Thyroid gland (tissue), 4 donors: Measurements from ENCODE around the gene KRT14. TPM values are rescaled to one million over a fixed set of nuclear protein-coding genes. Genes with fewer than 3 reads are reported as not detected.
A peak's percentile ranks its signal among the peaks of the same experiment; 100 is the strongest.

Experiments used
- DNase-seq, 2 donors: peaks; one replicate each; pipeline ENCODE4 v3.0.0-alpha.2; 2019
- H3K27ac ChIP-seq, 3 donors: fragments of 200-600 bp; sonication (generic); 1 replicate in 2 of 3; 2 replicates in 1 of 3; pipeline ENCODE4 v1.5.1; 2016 to 2019; ENCODE audit warnings: mild to moderate bottlenecking in 1 of 3, moderate library complexity in 1 of 3
- H3K27me3 ChIP-seq: fragments of 200-600 bp; sonication (generic); one replicate; pipeline ENCODE4 v1.5.1; 2019
- H3K36me3 ChIP-seq, 2 donors: fragments of 200-600 bp; sonication (generic); one replicate each; pipeline ENCODE4 v1.5.1; 2016 to 2019
- H3K4me1 ChIP-seq, 2 donors: fragments of 200-600 bp; sonication (generic); one replicate each; pipeline ENCODE4 v1.5.1; 2017 to 2019
- H3K4me3 ChIP-seq, 3 donors: fragments of 200-600 bp; sonication (generic); replicated peaks in 1 of 3; 1 replicate in 2 of 3; 2 replicates in 1 of 3; pipeline ENCODE4 v1.5.1; 2016; ENCODE audit warnings: mild to moderate bottlenecking in 1 of 3
- H3K9me3 ChIP-seq: fragments of 200-600 bp; sonication (generic); one replicate; pipeline ENCODE4 v1.5.1; 2017
- CTCF ChIP-seq, 6 experiments: fragments of 200-600 bp in 3 of 6; fragments of 450-650 bp in 3 of 6; sonication (generic) in 3 of 6; IDR thresholded peaks; one replicate each; pipeline ENCODE4 v1.5.1; 2016 to 2019; ENCODE audit warnings: antibody characterized with exemption in 6 of 6, mild to moderate bottlenecking in 2 of 6, inconsistent platforms in 1 of 6, moderate library complexity in 1 of 6
- POLR2A ChIP-seq, 2 donors: fragments of 450-650 bp; IDR thresholded peaks; one replicate each; pipeline ENCODE4 v1.6.1; 2017; ENCODE audit warnings: antibody characterized with exemption in 2 of 2, mild to moderate bottlenecking in 2 of 2, moderate library complexity in 1 of 2
- WGBS, 2 donors: methylation state at CpG; one replicate each; pipeline ENCODE4 v1.1.5; 2017; 5-methylcytosine and 5-hydroxymethylcytosine counted together
- intact Hi-C: fragments of 100-400 bp; cut with DNase I; formaldehyde crosslinking; loops from one replicate; pipeline ENCODE4 v1.15.1; 2023
- total RNA-seq, 4 donors: library from RNA; depleted of rRNA; stranded (reverse); fragments of >200 nt; gene quantifications; one replicate each; pipeline ENCODE4 v1.2.3, GENCODE V29; 2016

KRT14 gene
- total RNA-seq, 4 donors from 2014 or later, result 0.22 to 12.4 TPM; not detected in 2

GRCh38 chr17:41536741-41537613, 49.7 kb downstream of the KRT14 start:
- intact Hi-C loops, result no loop called here
- Histone ChIP-seq H3K9me3 (no peaks in the 10 kb centered on the region), H3K4me1 (no peaks in the 10 kb centered on the region), H3K4me3 (no peak overlapping the region), H3K36me3 (no peaks in the 10 kb centered on the region), H3K27me3 (no peaks in the 10 kb centered on the region), H3K27ac (no peak overlapping the region)
- no peak for DNase-seq
- WGBS, 2 donors, result 67 to 82% methylated on average over 7 of the region's 7 CpGs
- TF ChIP-seq POLR2A (IDR thresholded peaks at IDR 0.05), result no peak
- TF ChIP-seq CTCF (IDR thresholded peaks at IDR 0.05), result no peak

GRCh38 chr17:41535764-41536481, 50.8 kb downstream of the KRT14 start:
- DNase-seq, result peak in 1 of 2 donors; percentile 21
- no peak for TF ChIP-seq POLR2A (IDR thresholded peaks at IDR 0.05)
- TF ChIP-seq CTCF (IDR thresholded peaks at IDR 0.05), result no peak
- no peak overlapping the region for H3K4me3 ChIP-seq
- WGBS, 2 donors, result 48 to 62% methylated on average over 10 to 14 of the region's 15 CpGs
- no peak overlapping the region for H3K27ac ChIP-seq
- H3K36me3 ChIP-seq, result no peaks in the 10 kb centered on the region
- H3K4me1 ChIP-seq, result no peaks in the 10 kb centered on the region
- intact Hi-C loops, result no loop called here
- no peaks in the 10 kb centered on the region for H3K9me3 ChIP-seq
- H3K27me3 ChIP-seq, result no peaks in the 10 kb centered on the region

- 73 to 81% methylated on average over 6 to 7 of the region's 7 CpGs for WGBS, 2 donors
- no peak for DNase-seq
- TF ChIP-seq CTCF (IDR thresholded peaks at IDR 0.05), result no peak
- TF ChIP-seq POLR2A (IDR thresholded peaks at IDR 0.05), result no peak
- Histone ChIP-seq H3K4me1 (no peaks in the 10 kb centered on the region), H3K27ac (no peak overlapping the region), H3K9me3 (no peaks in the 10 kb centered on the region), H3K36me3 (no peaks in the 10 kb centered on the region), H3K27me3 (no peaks in the 10 kb centered on the region), H3K4me3 (no peak overlapping the region)
- intact Hi-C loops, result no loop called here
These were observed 51.7 kb downstream of the KRT14 start for GRCh38 chr17:41534899-41535546.

- no peak for TF ChIP-seq CTCF (IDR thresholded peaks at IDR 0.05)
- TF ChIP-seq POLR2A (IDR thresholded peaks at IDR 0.05), result no peak
- WGBS, 2 donors, result 87 to 91% methylated on average over 7 of the region's 7 CpGs
- H3K27ac ChIP-seq, result no peak overlapping the region
- no peaks in the 10 kb centered on the region for H3K4me1 ChIP-seq
- H3K4me3 ChIP-seq, result no peak overlapping the region
- H3K36me3 ChIP-seq, result no peaks in the 10 kb centered on the region
- no peak for DNase-seq
- H3K9me3 ChIP-seq, result no peaks in the 10 kb centered on the region
- intact Hi-C loops, result no loop called here
- H3K27me3 ChIP-seq, result no peaks in the 10 kb centered on the region
These were observed 53.1 kb downstream of the KRT14 start for GRCh38 chr17:41533613-41534012.
